ENCODE data around the gene HDAC6.
"Not testable (repeated sequence)": the region's sequence is repeated elsewhere in the genome, so short reads cannot be mapped to it uniquely, and the experiment has no call there.

The HDAC6 gene

GRCh38 chrX:48826876-48827653 is 25.2 kb downstream of the HDAC6 start:
- DNase-seq = no peak

- DNase-seq = no peak
These were observed 25.7 kb downstream of the HDAC6 start for GRCh38 chrX:48827654-48827968.

- DNase-seq = no peak
These were observed 27.3 kb downstream of the HDAC6 start for GRCh38 chrX:48829016-48829735.

GRCh38 chrX:48831136-48831908 is 29.5 kb downstream of the HDAC6 start:
- no peak for DNase-seq

GRCh38 chrX:48831909-48832291 is 30.0 kb downstream of the HDAC6 start:
- DNase-seq = no peak

- DNase-seq = peak; percentile 0
These were observed 31.8 kb downstream of the HDAC6 start for GRCh38 chrX:48833542-48834138.

- no peak for DNase-seq
These were observed 32.5 kb downstream of the HDAC6 start for GRCh38 chrX:48834383-48834709.

- DNase-seq = peak; percentile 16
These were observed 33.9 kb downstream of the HDAC6 start, which contains the start of gene PCSK1N for GRCh38 chrX:48835524-48836329. TSS of gene PCSK1N (minus strand) at chrX:48835610. CDS start at chrX:48835532, 78 bp downstream.

- DNase-seq = no peak
These were observed 37.8 kb downstream of the HDAC6 start for GRCh38 chrX:48839686-48840085.

GRCh38 chrX:48848847-48849246 is 47.0 kb downstream of the HDAC6 start:
- no peak for DNase-seq

- no peak for DNase-seq
These were observed 51.0 kb downstream of the HDAC6 start for GRCh38 chrX:48852857-48853256.

- DNase-seq = not testable (repeated sequence)
These were observed 51.6 kb downstream of the HDAC6 start for GRCh38 chrX:48853494-48853893.

- DNase-seq = not testable (repeated sequence)
These were observed 52.4 kb downstream of the HDAC6 start for GRCh38 chrX:48854121-48854804.

- peak; percentile 1 for DNase-seq
These were observed 53.0 kb downstream of the HDAC6 start for GRCh38 chrX:48854898-48855297.

- DNase-seq = no peak
These were observed 62.3 kb downstream of the HDAC6 start for GRCh38 chrX:48864210-48864609.

GRCh38 chrX:48872017-48872416 is 70.2 kb downstream of the HDAC6 start:
- not testable (repeated sequence) for DNase-seq

Data from midbrain (tissue), 1 donor.